T-helper 22 cell (primary cell): ENCODE results near the gene OSR1.
"Not testable (repeated sequence)": the region's sequence is repeated elsewhere in the genome, so short reads cannot be mapped to it uniquely, and the experiment has no call there.

Source experiments
- DNase-seq: peaks from one replicate; pipeline ENCODE4 v3.0.0-alpha.2; 2020; ENCODE audit warnings: low read depth

OSR1 gene

DNA sequence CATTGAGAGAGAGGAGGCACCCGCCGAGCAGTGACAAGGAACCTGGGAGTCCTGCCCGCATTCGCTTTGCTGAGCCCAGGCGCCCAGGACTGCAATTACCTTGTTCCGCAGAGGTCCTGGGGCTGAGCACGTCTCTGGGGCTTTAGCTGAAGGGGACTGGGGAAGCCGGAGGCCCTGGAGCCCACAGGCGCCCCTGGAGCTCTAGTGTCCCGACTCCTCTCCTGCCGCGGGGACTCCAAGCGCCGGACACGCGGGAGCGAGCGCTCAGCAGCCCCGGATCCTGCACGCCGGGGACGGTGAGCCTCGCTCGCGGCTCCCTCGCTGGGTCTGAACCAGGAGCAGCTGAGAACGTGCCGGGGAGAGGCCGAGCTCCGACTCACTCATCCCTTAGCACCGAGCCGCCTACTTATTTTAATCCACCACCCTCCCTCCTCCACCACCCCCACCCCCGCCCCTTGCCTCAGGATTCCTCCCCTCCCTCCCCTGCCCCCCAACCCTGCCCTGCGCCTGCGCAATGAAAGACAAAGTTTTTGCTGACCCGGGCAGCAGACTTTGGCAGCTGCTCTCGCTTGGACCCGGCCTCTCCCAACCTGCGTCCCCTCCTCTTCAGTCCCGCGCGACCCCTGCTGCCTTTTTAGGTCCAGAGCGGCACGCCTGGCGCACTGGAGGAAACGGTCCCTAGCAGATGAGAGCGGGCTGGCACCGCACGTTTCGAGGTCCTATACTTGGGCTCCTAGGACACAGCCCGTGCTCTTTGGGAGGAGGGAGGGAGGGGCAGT is at the start of gene OSR1:
OSR1 (minus strand) TSS at position 382 of the 779 bp plus-strand sequence. CDS start 4,818 bp downstream, outside the sequence.
- no peak for DNase-seq

DNA sequence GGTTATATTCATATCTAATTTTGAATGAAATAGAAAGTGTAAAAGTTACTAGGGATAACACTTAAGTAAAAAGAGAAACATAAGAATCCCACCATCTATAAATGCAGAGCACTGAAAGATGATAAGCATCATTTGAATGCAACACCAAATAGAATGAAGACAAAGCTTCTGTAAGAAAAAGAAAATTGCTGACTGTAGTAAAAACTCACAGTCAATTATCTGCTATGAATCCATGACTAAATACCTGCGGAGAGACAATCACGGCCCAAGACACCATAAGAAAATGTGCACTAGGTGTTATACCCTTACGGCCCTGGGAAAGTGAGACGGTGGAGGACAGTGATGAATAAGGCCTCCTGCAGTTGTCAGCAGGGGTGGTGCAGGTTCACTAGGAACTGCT is 45.4 kb upstream of the OSR1 start:
- no peak for DNase-seq

DNA sequence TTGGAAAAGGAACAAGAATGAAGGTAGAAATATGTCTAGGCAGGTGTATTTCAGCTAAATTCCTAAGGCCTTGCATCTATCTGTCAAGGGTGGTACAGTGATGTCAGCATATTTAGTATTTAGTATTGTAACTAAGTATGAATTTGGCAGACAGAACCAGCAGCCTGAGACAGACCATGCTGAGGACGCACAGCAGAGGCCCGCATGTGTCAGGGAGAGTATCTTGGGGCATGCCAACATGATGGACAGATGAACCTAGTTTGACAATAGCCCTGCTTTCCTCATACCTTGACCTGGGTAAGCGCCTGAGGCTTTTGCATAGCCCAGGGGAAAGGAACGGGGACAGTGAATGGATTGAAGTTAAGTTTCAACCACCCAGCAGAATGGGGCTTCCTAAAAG is 33.8 kb upstream of the OSR1 start:
- DNase-seq, result no peak

DNA sequence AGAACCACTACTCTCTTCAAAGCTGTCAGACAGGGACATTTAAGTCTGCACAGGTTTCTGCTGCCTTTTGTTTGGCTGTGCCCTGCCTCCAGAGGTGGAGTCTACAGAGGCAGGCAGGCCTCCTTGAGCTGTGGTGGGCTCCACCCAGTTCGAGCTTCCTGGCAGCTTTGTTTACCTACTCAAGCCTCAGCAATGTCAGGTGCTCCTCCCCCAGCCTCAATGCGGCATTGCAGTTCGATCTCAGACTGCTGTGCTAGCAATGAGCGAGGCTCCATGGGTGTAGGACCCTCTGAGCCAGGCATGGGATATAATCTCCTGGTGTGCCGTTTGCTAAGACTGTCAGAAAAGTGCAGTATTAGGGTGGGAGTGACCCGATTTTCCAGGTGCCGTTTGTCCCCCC is 31.0 kb upstream of the OSR1 start:
- not testable (repeated sequence) for DNase-seq

DNA sequence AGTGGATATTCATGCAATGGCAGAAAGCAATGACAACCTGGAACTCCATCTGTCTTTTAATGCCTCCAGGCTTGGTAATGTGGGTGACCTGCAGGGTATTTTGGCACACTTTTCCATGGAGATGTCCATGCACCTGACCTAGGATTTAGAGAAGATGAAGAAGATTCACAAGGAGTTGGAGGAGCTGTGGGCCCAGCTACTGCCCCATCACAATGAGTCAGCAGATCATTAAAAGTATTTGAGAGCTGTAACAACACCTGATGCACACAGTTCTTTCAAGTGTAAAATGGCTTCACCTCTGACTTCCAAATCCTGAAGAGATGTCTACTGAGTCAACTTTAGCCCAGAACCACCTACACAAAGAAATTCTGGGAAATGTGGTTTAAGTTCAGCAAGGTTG is 22.1 kb upstream of the OSR1 start:
- DNase-seq, result no peak

DNA sequence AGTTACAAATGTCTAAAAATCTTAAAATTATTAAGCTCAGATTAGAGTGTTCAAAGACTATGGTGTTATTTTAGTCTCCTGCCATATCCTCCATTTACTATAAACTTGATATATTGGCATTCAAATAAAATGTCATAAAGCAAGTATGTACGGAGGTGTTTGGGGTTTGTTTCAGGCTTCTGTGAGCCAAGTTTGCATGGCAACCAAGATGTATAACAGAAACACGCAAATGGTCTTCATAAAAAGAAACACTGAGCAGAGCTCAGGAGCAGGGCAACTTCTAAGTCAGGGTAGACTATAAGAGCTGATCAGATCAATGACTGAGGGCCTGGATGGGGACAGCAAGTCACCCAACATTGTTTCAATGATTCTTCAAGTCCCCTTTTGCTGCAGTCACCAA is 20.5 kb upstream of the OSR1 start:
- DNase-seq, result no peak

DNA sequence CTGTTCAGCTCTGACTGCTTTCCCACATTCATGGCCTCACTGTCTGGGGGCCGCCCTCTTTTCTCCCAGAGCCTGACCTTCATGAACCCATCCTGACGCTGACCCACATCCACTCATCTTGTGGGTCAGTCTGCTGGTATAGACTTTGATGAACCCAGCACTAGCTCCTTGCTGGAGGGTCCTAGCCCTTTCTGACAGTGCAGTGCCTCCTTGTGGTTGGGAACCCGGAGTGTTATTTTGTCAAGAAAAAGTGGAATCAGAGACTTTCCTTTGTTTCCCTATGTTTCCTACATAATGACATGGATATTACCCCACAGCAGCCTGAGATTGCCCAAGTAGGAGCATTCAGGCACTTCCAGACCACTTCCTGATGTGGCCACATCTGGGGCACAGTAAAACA is 19.3 kb upstream of the OSR1 start:
- no peak for DNase-seq

DNA sequence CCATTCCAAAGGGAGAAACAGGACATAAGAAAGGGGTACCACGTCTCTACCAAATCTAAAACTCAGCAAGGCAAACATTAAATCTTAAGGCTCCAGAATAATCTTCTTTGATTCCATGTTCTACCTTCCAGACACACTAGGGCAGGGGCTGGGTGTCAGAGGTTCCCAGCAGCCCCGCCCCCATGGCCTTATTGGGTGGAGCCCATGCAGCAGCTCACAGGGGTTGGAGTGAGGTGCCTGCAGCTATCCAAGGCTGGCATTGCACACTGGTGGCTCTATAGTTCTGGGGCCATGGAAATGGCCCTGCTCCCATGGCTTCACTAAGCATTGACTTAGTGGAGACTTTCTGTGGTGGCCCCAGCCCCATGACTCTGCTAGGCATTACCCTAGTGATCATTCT is 14.9 kb upstream of the OSR1 start:
- no peak for DNase-seq

DNA sequence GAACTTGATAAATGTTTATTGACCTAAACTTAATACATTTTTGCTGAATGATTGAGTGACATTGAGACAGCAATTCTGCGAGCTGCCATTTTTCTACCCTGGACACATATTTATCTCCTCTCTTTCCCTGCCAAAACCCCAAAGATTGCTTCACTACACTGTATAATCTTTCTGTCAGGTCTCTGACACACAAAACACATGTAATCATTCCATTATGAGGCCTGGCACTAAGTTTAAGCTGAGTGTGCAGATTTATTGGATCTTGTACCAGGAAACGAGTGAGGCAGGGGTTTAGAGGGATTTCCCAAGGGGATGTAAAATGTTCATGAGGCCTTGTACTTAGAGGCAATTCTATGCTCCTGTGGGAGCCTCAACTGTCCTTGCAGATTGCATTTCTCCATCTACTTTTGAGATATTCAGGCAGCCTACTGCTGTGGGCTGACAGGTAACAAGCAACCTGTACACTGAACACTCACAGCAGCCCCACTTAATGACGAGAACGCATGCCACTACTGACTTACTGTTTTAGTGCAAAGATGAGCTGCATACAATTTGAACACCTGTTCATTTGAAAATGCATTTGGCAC is 13.7 kb upstream of the OSR1 start:
- DNase-seq, result no peak

DNA sequence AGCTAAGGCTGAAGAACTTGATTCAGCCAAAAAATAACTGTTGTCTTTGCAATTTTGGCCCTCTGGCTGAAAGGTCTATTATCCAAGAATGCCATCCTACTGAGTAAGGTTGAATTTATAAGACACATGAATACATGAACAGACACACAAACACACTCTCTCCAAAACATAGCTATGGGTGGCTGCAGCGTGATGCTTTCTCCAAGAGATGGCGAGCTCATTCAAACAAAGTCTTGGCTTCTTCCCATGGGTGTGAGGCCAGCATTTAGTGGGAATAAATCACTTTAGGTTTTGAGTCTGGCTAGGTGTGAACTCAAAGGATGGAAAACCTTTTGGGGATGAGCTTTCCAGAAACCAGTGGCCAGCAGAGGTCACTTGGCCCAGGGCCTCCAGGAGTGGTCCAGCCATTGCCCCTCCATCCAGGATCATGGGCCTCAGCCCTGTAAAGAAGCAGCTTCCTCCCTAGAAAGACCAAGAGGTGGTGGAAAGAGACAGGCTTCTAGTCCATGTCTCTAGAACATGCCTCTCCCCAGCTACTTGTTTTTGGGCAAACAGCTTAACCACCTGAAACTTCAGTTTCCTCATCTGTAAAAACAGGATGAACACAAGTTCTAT is 11.0 kb upstream of the OSR1 start:
- DNase-seq, result no peak

DNA sequence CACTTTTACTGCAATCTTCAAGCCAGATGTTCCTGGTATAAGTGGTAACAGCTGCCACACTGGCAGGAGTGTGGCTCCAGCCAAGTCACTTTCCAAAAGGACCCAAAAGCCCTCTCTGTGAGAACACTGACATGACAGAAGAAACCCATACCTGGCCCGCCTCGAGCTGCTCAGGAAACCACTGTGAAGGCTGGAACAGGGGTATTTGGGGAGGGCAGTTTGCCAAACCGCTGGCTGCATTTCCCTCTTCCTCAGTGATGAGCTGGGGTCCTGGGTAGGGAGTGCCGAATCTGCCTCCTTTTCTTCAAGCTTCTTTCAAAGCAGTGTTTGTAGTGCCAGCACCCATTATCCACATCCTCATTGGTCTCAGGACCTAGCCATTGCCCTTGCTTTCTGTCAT is 10.3 kb upstream of the OSR1 start:
- DNase-seq, result no peak

DNA sequence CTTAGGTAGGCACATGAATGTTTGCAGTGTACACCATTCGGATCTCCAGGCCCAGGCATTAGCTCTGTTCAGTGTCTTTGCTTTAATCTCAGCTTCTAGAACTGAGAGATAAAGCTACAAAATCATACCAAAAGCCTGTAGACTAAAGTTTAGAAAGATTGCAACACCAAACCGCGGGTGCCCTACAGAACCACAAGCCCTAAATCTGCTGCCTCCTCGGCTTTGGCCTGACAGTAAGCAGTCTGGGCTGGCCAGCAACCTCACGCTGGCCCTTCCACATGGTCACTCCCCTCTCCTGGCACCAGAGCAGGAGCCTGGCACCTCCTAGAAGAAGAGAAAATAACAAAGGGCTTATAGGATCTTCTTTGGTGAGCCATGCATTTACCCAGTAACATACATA is 8.9 kb upstream of the OSR1 start:
- no peak for DNase-seq

DNA sequence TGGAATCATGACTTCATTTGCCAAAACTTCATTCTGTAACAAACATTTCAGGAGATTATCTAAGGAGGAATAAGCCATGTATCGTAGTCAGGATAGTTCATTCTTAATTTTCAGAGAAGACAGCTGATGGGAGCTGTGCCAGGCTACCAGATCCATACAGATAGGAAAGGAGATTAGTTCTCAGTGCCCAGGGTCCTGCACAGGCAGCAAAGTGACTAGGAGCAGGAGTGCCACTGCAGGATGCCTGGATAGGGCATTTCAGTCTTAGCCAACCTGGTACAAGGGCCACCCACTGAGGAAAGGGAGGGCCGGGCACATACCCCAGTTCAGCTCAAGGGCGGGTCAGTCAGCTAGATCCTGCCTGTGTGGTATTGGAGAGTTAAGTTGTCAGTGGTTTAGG is 6.7 kb upstream of the OSR1 start:
- DNase-seq, result no peak

DNA sequence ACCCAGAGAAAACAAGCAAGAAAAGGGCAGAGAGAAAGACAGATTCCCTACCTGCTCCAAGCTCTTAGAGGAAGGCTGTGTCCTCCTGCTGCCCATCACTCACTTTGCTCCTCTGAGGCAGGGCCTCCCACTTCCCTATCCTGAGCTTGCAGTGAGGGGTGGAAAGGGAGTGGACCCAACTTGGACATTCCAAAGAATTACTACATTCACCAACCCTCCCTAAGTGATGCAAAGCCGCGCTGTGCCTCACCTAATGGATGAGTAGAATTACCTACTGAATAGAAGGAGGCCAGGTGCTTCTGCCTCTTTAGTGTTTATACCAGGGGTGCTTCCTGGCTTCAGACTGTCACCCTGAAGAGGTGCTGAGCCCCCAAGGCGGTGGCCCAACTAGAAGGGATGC is 5.6 kb upstream of the OSR1 start:
- no peak for DNase-seq

DNA sequence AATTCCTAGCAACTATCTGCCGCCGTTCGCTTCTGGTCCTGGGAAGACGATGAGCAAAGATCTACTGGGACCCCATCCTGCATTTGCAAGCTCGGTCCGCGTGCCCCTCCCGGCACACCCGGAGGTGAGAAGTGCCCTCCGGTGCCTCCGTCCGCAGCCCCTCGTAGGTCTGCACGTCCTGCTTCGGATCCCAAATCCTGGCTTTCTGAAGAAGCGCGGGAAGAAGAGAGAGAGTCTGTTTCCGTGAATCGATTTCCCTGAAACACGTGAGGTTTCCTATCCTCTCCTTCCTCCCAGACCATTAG is 5.0 kb upstream of the OSR1 start:
- no peak for DNase-seq

DNA sequence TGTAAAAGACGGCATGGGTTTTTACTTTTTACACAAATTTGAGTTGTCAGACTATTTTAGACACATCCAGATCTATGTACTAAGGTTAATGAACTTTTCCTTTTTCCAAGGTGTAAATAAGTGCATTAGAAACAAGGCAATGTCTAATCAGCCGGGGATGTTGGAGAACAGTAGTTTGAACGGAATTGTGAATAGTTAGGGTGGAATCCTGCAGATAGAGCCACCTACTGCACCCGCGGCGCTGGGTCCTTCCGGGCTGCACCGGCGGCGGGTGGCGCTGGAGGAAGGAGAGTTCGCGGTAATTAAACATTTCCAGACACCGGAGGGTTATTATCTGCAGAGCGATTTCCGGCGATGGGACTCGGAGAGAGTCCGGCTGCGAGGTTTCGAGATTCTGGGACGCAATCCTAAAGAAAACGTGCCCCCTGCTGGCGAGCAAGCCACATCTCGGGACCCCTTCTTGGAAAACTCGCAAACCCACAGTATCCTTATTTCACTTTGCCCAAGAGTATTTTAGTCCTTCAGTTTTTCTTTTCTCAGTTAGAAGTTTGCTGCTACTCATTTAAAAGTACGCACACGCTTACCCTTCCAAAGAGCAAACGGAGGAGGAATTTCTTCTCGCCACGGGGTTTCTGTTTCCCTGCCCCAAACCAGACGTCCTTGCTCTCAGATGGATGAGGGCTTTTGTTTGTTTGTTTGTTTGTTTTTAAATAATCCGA is 4.5 kb upstream of the OSR1 start:
- DNase-seq, result no peak

DNA sequence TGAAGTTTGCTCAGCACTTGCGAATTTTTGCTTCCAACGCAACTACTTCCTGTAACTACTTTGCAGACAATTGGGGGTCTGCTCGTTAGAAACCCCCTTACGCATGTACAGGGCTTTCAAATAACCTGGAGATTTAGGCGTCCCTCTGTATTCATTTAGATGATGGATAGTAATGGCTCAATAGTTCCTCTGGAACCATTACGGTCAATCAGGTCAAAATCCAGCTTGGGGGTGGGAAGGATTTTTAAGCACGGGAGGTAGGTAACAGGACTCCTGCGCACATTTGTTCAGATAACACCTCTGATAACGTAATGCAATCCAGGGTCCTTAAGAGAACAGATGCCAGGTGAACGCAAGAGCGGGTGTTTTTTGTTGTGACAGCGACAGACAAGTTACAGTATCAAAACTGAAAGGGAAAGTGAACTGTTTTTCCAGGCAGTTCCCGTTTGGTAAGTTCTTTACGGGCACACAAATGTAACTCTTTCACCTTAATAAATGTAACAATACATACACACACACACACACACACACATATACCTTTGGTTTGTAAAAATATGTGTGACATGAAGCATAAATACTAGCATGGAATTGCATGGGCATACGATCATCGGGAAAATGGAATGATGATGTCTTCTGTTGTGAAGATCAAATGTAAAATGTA is 3.8 kb upstream of the OSR1 start:
- DNase-seq, result no peak

DNA sequence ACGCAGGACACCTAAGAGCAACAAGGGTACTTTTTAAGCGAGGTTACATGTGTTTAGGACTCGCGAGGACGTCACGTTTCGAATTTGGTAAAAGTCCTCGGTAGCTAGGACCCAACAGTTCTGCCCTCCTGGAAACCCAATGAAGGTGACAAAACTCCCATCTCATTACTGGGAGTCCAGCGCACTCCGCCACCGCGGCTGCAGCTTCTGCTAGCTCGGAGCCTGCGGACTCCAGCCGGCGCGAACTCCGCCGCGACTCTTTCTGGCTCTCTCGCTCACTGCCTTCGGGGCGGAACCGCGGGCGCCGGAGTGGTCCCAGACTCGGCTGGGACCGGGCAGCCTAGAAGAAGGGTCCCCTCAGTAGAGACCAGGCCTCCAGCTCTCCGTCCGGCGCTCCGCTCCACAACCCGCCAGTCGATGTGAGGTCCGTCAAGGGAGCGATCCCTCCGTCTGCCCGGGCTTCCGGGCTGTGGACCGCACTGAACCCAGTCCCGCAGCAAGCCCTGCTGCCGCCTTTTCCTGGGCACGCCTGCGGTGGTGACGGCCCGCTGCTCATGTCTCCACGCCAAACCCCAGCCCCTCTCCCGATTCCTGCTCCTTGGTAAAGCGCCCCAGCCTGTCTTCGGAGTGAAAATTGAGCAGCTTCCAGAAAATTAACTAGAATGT is 3.0 kb upstream of the OSR1 start:
- DNase-seq, result no peak

DNA sequence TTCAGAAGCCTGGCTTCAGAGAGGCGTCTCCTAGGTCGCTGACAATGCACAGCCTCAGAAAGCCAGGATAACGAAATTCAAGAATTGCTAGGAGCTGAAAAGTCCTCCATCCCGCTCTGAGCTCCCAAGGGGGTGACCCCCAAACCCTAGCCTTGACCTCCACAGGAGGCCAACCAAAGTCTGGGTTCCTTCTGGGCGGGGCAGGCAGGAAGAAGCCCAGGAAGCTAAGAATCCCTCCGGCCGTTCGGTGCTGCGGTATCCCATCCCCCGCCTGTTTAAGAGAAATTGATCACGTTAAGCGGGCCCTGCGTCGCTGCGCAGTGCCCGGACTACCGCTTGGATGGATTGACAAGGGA is 2.5 kb upstream of the OSR1 start:
- DNase-seq, result no peak

DNA sequence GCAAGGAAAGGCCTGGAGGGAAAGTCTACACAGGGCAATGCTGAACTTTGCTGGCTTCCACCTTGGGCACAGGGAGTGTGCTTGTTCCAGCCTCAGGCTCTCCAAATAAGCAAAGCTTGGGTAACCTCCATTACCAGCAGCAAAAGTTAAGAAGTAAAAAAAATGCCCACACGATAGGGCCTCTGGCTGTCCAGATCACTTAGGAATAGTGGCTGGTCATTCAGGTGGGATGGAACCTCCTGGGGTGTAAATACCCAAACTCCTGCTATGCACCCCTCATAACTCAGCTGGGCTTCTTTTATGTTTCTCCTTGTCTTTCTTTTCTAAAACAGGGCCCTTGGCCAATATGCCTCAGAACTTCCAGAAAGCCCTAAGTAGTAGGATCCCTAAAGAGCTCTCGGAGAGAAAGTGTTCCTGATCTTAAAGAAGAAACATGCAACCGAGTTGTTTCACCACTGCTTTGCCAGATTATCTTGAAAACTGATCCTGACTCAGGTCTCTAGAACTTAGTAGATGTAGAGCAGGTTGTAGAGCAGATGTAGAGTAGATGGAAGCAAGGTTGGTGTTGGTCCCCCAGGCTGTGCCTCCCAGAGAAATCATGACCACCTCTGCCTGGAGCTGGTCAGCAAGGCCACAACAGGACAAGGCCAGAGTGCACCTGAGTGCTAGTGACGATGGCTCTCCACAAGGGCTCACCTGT is 2.0 kb upstream of the OSR1 start:
- DNase-seq, result no peak

DNA sequence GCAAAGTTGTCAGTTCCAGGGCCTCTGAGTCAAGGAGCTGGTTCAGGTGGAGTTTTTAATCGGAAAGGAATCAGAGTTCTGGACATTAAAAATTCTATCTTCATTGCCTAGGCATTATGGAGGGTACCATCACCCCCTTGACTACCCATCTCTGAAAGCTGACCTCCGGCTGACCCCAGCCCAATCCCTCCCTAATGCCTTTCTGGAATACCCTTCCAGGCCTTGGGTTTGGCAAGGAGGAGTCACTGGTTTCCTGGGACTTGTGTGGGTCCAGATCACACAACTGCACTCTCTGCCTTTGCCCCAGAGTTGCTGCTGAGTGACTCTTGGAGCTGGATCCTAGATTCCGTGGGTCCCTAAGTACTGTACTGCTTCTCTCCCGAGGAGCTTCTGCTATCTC is 1.0 kb upstream of the OSR1 start:
- DNase-seq, result no peak

DNA sequence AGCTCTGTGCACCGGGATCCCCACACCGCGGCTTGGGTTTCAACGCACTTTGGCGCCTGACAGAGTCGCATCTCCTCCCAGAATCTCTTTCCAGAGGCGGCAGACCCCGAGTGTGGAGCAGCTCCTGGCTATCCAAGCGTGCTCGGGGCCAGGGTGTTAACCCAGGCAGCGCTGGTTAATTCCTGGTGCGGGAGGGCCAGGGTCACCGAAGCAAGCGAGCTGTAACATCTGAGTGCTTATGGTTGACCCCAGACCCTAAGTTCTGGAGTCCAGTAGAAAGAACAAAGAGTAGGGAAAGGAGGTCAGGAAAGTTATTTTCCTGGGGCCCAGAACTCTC is 566 bp upstream of the OSR1 start:
- DNase-seq, result no peak
